NT2/D1 (cell line): Measurements from ENCODE around the gene CA11.

Experiments
- SUZ12 ChIP-seq: IDR thresholded peaks from 2 replicates; pipeline ENCODE4 v1.6.1; 2011; ENCODE audit not compliant: insufficient read length, insufficient read depth; ENCODE audit errors: extremely low read depth
- ZNF274 ChIP-seq: IDR thresholded peaks from 2 replicates; pipeline ENCODE4 v1.6.1; 2011; ENCODE audit warnings: mild to moderate bottlenecking, low read depth, low read length

DNA sequence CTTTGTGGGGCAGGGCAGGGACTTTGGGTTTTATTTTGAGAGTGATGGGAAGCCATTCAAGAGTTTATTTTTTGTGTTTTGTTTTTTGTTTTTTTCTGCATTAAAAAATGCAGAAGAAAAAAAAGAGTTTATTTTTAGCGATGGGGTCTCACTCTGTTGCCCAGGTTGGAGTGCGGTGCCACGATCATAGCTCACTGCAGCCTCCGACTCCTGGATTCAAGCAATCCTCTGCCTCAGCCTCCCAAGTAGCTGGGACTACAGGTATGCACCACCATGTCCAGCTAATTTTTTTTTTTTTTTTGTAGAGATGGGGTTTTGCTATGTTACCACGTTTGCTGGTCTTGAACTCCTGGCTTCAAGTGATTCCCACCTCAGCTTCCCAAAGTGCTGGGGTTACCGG is 12.5 kb upstream of the CA11 start:
- TF ChIP-seq ZNF274 (no peak), SUZ12 (no peak)
